NCI-H526 (cell line): Measurements from ENCODE around the gene CMA1.
"Not testable (repeated sequence)": the region's sequence is repeated elsewhere in the genome, so short reads cannot be mapped to it uniquely, and the experiment has no call there.

Experiments
- DNase-seq, 2 experiments: peaks; one replicate each; lab custom pipeline; 2025; lab: John Stamatoyannopoulos, UW

CMA1 gene

GRCh38 chr14:24508155-24508840 is at the start of gene CMA1:
CMA1 (minus strand) TSS chr14:24508265; CDS start chr14:24508235, 30 bp downstream.
- no peak for DNase-seq

- no peak for DNase-seq
These were observed 48.7 kb upstream of the CMA1 start for GRCh38 chr14:24556756-24557155.

GRCh38 chr14:24549064-24549463 is 41.0 kb upstream of the CMA1 start:
- not testable (repeated sequence) for DNase-seq

- DNase-seq = no peak
These were observed 34.4 kb upstream of the CMA1 start for GRCh38 chr14:24542346-24542936.

- no peak for DNase-seq
These were observed 27.7 kb upstream of the CMA1 start for GRCh38 chr14:24535737-24536136.

- no peak for DNase-seq
These were observed 26.2 kb upstream of the CMA1 start for GRCh38 chr14:24534286-24534685.

GRCh38 chr14:24525877-24526620 is 18.0 kb upstream of the CMA1 start:
- DNase-seq = not testable (repeated sequence)

- no peak for DNase-seq
These were observed 10.8 kb upstream of the CMA1 start for GRCh38 chr14:24518851-24519250.

GRCh38 chr14:24514209-24514608 is 6.1 kb upstream of the CMA1 start:
- no peak for DNase-seq

GRCh38 chr14:24513009-24513408 is 4.9 kb upstream of the CMA1 start:
- DNase-seq = no peak

- DNase-seq = no peak
These were observed 1.6 kb downstream of the CMA1 start for GRCh38 chr14:24506443-24506842.

GRCh38 chr14:24504425-24504950 is 3.6 kb downstream of the CMA1 start:
- DNase-seq = no peak

- peak in 1 of 2 experiments; percentile 25 for DNase-seq
These were observed 16.3 kb downstream of the CMA1 start for GRCh38 chr14:24491586-24492408.

GRCh38 chr14:24483604-24484252 is 24.3 kb downstream of the CMA1 start:
- peak; percentile 33 to 42 for DNase-seq

GRCh38 chr14:24482699-24483303 is 25.3 kb downstream of the CMA1 start:
- not testable (repeated sequence) for DNase-seq

GRCh38 chr14:24481622-24482324 is 26.3 kb downstream of the CMA1 start:
- peak; percentile 30 to 73 for DNase-seq

- DNase-seq = not testable (repeated sequence)
These were observed 28.1 kb downstream of the CMA1 start for GRCh38 chr14:24479999-24480398.

- no peak for DNase-seq
These were observed 32.8 kb downstream of the CMA1 start for GRCh38 chr14:24475261-24475660.

GRCh38 chr14:24473211-24473610 is 34.9 kb downstream of the CMA1 start:
- DNase-seq = no peak

GRCh38 chr14:24470450-24470849 is 37.6 kb downstream of the CMA1 start:
- not testable (repeated sequence) for DNase-seq
